HG03045 (cell line): Measurements from ENCODE around the gene NUCB1.

Source experiments
- ATAC-seq: cut with Tn5 transposase; IDR thresholded peaks from one replicate; pipeline ENCODE4 v1.9.1; 2021; ENCODE audit warnings: mild to moderate bottlenecking, moderate library complexity; ENCODE audit not compliant: unreplicated experiment

NUCB1 gene

GRCh38 chr19:48928164-48929025, 28.3 kb downstream of the NUCB1 start:
- ATAC-seq: no peak

GRCh38 chr19:48933382-48933932, 33.3 kb downstream of the NUCB1 start, which contains the start of gene DHDH:
Gene DHDH (plus strand): TSS chr19:48933699. CDS start chr19:48933722, 23 bp downstream.
- ATAC-seq: peak; percentile 68

GRCh38 chr19:48934837-48935236, 34.7 kb downstream of the NUCB1 start:
- no peak for ATAC-seq

- no peak for ATAC-seq
These were observed 35.8 kb downstream of the NUCB1 start for GRCh38 chr19:48935864-48936263.

- ATAC-seq: no peak
These were observed 38.1 kb downstream of the NUCB1 start for GRCh38 chr19:48938256-48938655.

- no peak for ATAC-seq
These were observed 40.8 kb downstream of the NUCB1 start for GRCh38 chr19:48940902-48941301.

DNA sequence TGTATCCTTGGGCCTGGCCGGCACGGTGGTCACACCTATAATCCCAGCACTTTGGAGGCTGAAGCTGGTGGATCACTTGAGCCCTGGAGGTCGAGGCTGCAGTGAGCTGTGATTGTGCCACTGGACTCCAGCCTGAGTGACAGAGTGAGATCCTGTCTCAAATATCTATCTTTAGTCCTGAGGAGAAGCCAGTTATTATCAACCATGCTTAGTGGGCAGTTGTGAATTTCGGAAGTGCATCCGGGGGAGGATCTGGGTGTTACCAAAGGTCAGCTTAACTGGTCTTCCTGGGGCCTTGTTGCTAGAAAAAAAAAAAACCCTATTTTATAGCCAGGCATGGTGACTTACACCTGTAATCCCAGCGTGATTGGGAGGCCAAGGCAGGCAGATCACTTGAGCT, 43.0 kb downstream of the NUCB1 start:
- no peak for ATAC-seq

- ATAC-seq: no peak
These were observed 45.3 kb downstream of the NUCB1 start for GRCh38 chr19:48945415-48945814.

GRCh38 chr19:48945817-48946216, 45.7 kb downstream of the NUCB1 start:
- no peak for ATAC-seq

GRCh38 chr19:48946463-48947257, 46.5 kb downstream of the NUCB1 start:
- ATAC-seq: no peak

DNA sequence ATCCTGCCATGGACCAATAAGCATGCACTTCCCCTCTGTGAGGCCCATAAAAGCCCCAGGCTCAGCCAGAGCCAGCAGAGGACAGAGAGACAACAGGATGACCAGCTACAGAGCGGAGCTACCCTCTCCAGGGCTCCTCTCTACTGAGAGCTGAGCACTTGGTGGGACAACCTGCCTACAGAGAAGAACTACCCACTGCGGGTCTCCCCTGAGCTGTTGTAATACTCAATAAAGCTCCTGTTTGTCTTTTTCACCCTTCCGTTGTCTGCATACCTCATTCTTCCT, 47.1 kb downstream of the NUCB1 start:
- ATAC-seq: no peak

DNA sequence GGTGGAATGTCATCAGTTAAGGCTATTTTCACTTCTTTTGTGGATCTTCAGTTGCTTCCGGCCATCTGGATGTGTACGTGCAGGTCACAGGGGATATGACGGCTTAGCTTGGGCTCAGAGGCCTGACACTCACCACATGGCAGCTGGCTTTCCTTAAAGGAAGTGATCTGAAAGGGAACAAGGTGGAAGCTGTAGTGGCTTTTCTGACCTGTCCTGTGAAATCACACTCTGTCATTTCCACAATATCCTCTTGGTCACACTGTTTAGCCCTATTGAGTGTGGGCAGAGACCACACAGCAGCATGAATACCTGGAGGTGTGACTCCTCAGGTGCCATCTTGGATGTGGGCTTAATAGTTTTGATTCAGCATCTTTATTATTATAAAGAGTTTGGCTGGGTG, 50.0 kb downstream of the NUCB1 start:
- ATAC-seq: no peak

DNA sequence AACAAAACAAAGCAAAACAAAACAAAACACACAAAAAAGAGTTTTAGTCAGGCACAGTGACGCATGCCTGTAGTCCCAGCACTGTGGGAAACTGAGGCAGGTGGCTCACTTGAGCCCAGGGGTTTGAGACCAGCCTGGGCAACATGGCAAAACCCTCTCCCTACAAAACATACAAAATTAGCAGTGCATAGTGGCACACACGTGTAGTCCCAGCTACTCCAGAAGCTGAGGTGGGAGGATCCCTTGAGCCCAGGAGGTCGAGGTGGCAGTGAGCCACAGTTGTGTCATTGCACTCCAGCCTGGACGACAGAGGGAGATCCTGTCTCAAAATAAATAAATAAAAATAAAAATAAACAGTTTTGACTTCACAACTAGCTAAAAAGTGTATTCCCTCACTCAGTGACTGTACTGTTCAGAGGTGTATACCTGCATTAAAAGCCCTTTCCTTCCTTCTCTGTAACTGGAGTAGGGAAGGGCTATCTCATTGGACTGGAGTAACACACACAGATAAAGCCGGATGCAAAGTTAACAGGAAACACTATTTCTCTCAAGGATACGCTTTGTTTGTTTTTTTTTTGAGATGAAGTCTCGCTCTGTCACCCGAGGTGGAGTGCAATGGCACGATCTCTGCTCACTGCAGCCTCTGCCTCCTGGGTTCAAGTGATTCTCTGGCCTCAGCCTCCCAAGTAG, 50.9 kb downstream of the NUCB1 start:
- no peak for ATAC-seq

- ATAC-seq: no peak
These were observed 53.0 kb downstream of the NUCB1 start for GRCh38 chr19:48953141-48953540.

GRCh38 chr19:48953990-48954594, 54.0 kb downstream of the NUCB1 start:
- ATAC-seq: no peak

DNA sequence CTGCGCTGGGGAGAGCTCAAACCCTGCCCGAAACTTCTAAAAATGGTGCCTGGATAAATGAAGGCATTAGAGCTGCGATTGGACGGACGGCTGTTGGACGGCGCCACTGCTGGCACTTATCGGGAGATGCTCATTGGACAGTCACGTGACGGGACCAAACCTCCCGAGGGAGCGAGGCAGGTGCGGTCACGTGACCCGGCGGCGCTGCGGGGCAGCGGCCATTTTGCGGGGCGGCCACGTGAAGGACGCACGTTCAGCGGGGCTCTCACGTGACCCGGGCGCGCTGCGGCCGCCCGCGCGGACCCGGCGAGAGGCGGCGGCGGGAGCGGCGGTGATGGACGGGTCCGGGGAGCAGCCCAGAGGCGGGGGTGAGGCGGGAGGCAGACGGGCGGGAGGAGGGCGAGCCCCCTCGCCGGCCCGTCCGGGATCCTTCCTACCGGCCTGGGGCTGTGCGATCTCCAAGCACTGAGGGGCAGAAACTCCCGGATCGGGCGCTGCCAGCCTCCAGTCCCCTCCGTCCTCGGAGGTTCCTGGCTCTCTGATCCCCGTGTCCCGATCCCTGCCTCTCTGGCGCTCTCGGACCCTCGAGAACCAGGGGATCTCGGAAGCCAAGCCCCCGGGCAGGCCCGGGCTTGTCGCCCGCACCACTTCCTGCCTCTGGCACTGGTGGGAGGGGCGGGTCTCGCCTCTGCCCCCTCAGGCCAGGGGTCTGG, 54.6 kb downstream of the NUCB1 start, which contains the start of gene BAX:
Gene BAX (plus strand): TSS at position 281 of the 713 bp plus-strand sequence. CDS start 54 bp downstream, at position 335.
- peak; percentile 85 for ATAC-seq

- ATAC-seq: no peak
These were observed 55.3 kb downstream of the NUCB1 start for GRCh38 chr19:48955308-48955958.

DNA sequence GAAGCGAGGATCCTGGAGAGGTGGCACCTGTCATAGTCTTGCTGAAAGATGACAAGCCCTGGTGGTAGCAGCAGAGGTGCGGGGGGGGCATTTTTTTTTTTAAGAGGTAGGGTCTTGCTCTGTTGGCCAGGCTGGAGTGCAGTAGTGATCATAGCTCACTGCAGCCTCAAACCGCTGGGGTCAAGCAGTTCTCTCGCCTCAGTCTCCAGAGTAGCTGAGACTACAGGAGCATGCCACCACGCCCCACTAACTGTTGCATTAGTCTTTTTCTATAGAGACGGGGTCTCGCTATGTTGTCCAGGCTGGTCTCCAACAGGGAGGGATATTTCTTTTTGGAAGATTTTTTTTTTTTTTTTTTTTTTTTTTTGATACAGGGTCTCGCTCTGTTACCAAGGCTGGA, 57.9 kb downstream of the NUCB1 start:
- no peak for ATAC-seq
